Body of pancreas (tissue), 4 donors: ENCODE data around the gene NEDD4.

Source experiments
- POLR2A ChIP-seq, 3 donors: fragments of 450-650 bp; IDR thresholded peaks; one replicate each; pipeline ENCODE4 v1.6.1; 2016; ENCODE audit warnings: antibody characterized with exemption in 3 of 3, mild to moderate bottlenecking in 2 of 3
- TF ChIP-seq, protein P1 (sequence below), 7 experiments: fragments of 450-650 bp in 4 of 7; fragments of 200-600 bp in 3 of 7; sonication (generic) in 3 of 7; IDR thresholded peaks; one replicate each; pipeline ENCODE4 v1.5.1; 2016 to 2019; ENCODE audit warnings: antibody characterized with exemption in 7 of 7

- TF ChIP-seq, protein P1, sequence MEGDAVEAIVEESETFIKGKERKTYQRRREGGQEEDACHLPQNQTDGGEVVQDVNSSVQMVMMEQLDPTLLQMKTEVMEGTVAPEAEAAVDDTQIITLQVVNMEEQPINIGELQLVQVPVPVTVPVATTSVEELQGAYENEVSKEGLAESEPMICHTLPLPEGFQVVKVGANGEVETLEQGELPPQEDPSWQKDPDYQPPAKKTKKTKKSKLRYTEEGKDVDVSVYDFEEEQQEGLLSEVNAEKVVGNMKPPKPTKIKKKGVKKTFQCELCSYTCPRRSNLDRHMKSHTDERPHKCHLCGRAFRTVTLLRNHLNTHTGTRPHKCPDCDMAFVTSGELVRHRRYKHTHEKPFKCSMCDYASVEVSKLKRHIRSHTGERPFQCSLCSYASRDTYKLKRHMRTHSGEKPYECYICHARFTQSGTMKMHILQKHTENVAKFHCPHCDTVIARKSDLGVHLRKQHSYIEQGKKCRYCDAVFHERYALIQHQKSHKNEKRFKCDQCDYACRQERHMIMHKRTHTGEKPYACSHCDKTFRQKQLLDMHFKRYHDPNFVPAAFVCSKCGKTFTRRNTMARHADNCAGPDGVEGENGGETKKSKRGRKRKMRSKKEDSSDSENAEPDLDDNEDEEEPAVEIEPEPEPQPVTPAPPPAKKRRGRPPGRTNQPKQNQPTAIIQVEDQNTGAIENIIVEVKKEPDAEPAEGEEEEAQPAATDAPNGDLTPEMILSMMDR (IDR thresholded peaks at IDR 0.05) = no peak
- no peak for TF ChIP-seq POLR2A (IDR thresholded peaks at IDR 0.05)
These were observed 44.6 kb upstream of the NEDD4 start for GRCh38 chr15:56038015-56038414.
